ENCODE data around the gene ADCY2.

The ADCY2 gene

DNA sequence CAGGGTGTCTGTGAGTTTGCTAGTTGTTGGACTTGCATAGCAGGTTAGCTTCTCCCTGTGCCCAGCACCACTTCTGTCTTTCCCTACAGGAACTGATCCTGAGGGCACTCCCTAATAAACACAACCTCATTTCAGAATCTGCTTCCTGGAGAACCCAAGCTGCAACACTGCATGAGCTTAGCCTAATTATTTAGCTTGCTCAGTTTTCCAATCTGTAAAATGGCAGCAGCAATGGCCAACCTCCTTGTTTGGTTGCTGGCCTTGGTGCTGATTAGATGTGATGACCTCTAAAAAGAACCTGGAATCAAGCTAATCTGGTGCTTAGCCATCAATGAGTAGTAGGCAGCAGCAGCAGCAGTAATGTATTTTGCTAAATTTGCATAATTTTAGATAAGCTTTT, 133.9 kb downstream of the ADCY2 start (continued):
- TF ChIP-seq, protein P1, sequence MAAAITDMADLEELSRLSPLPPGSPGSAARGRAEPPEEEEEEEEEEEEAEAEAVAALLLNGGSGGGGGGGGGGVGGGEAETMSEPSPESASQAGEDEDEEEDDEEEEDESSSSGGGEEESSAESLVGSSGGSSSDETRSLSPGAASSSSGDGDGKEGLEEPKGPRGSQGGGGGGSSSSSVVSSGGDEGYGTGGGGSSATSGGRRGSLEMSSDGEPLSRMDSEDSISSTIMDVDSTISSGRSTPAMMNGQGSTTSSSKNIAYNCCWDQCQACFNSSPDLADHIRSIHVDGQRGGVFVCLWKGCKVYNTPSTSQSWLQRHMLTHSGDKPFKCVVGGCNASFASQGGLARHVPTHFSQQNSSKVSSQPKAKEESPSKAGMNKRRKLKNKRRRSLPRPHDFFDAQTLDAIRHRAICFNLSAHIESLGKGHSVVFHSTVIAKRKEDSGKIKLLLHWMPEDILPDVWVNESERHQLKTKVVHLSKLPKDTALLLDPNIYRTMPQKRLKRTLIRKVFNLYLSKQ (tag by site-specific recombination; IDR thresholded peaks at IDR 0.05; ENCODE audit: borderline replicate concordance): no peak

DNA sequence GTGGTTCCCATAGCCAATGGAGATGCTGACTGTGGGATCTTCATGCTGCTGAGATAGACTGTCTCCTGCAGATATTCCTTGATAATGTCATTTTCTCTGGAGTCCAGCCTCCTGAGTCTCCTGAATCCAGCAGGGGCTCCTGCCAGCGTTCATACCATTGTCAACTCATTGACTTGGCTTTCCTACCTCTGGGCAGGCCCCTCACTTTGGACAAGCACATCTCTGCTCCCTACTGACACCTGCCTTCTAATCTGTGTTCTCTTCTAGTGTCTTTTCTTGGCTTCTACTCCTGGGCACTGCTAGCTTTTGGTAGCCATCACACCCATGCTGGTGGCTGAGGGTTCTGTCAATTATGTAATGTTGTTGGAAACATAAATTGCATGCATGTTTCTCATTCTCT, 138.0 kb downstream of the ADCY2 start:
- Histone ChIP-seq H3K4me1 (ENCODE audit: control insufficient read depth, insufficient read depth, low read length) (no peaks in the 10 kb centered on the region), H3K27ac (ENCODE audit: extremely low read depth, low read depth, low read length) (no peak overlapping the region), H3K9me3 (ENCODE audit: control insufficient read depth, insufficient read depth, low read depth, low read length) (no peaks in the 10 kb centered on the region), H3K4me3 (ENCODE audit: low read depth, low read length) (no peak overlapping the region), H3K36me3 (ENCODE audit: control insufficient read depth in 2 of 2, insufficient read depth in 1 of 2, low read length in 2 of 2) (no peaks in the 10 kb centered on the region)
- ChIA-PET CTCF (interaction anchor here (0.6 kb wide), 3 partner anchors 10 to 234 kb away, joined by 3 read pairs; no protein-coding TSS in a partner anchor), POLR2A (no interaction called here)
- TF ChIP-seq, protein P2, sequence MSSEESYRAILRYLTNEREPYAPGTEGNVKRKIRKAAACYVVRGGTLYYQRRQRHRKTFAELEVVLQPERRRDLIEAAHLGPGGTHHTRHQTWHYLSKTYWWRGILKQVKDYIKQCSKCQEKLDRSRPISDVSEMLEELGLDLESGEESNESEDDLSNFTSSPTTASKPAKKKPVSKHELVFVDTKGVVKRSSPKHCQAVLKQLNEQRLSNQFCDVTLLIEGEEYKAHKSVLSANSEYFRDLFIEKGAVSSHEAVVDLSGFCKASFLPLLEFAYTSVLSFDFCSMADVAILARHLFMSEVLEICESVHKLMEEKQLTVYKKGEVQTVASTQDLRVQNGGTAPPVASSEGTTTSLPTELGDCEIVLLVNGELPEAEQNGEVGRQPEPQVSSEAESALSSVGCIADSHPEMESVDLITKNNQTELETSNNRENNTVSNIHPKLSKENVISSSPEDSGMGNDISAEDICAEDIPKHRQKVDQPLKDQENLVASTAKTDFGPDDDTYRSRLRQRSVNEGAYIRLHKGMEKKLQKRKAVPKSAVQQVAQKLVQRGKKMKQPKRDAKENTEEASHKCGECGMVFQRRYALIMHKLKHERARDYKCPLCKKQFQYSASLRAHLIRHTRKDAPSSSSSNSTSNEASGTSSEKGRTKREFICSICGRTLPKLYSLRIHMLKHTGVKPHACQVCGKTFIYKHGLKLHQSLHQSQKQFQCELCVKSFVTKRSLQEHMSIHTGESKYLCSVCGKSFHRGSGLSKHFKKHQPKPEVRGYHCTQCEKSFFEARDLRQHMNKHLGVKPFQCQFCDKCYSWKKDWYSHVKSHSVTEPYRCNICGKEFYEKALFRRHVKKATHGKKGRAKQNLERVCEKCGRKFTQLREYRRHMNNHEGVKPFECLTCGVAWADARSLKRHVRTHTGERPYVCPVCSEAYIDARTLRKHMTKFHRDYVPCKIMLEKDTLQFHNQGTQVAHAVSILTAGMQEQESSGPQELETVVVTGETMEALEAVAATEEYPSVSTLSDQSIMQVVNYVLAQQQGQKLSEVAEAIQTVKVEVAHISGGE (tag by site-specific recombination; conservative IDR thresholded peaks at IDR 0.05; ENCODE audit: low read depth): no peak
- TF ChIP-seq, protein P3, sequence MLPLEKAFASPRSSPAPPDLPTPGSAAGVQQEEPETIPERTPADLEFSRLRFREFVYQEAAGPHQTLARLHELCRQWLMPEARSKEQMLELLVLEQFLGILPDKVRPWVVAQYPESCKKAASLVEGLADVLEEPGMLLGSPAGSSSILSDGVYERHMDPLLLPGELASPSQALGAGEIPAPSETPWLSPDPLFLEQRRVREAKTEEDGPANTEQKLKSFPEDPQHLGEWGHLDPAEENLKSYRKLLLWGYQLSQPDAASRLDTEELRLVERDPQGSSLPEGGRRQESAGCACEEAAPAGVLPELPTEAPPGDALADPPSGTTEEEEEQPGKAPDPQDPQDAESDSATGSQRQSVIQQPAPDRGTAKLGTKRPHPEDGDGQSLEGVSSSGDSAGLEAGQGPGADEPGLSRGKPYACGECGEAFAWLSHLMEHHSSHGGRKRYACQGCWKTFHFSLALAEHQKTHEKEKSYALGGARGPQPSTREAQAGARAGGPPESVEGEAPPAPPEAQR (tag by site-specific recombination; IDR thresholded peaks at IDR 0.05): no peak
- no peak for TF ChIP-seq WT1 (tag by site-specific recombination; IDR thresholded peaks at IDR 0.05)
- no peak for TF ChIP-seq ZNF76 (tag by site-specific recombination; IDR thresholded peaks at IDR 0.05; ENCODE audit: borderline replicate concordance, low read depth)
- TF ChIP-seq, protein P4, sequence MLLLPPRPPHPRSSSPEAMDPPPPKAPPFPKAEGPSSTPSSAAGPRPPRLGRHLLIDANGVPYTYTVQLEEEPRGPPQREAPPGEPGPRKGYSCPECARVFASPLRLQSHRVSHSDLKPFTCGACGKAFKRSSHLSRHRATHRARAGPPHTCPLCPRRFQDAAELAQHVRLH (tag by site-specific recombination; IDR thresholded peaks at IDR 0.05): no peak
- no peak for TF ChIP-seq ZNF521 (tag by site-specific recombination; IDR thresholded peaks at IDR 0.05)
- TF ChIP-seq ZSCAN23 (tag by site-specific recombination; IDR thresholded peaks at IDR 0.05): no peak
- no peak for TF ChIP-seq ZNF658 (tag by site-specific recombination; IDR thresholded peaks at IDR 0.05)
- TF ChIP-seq ZNF423 (tag by site-specific recombination; IDR thresholded peaks at IDR 0.05): no peak
- no peak for TF ChIP-seq SCRT2 (tag by site-specific recombination; IDR thresholded peaks at IDR 0.05)
- TF ChIP-seq ZNF747 (tag by site-specific recombination; IDR thresholded peaks at IDR 0.05): no peak
- TF ChIP-seq TRIM28 (IDR thresholded peaks at IDR 0.05; ENCODE audit: borderline replicate concordance, low read length): no peak
- TF ChIP-seq, protein P5, sequence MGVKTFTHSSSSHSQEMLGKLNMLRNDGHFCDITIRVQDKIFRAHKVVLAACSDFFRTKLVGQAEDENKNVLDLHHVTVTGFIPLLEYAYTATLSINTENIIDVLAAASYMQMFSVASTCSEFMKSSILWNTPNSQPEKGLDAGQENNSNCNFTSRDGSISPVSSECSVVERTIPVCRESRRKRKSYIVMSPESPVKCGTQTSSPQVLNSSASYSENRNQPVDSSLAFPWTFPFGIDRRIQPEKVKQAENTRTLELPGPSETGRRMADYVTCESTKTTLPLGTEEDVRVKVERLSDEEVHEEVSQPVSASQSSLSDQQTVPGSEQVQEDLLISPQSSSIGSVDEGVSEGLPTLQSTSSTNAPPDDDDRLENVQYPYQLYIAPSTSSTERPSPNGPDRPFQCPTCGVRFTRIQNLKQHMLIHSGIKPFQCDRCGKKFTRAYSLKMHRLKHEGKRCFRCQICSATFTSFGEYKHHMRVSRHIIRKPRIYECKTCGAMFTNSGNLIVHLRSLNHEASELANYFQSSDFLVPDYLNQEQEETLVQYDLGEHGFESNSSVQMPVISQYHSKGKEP (tag by site-specific recombination; IDR thresholded peaks at IDR 0.05): no peak

DNA sequence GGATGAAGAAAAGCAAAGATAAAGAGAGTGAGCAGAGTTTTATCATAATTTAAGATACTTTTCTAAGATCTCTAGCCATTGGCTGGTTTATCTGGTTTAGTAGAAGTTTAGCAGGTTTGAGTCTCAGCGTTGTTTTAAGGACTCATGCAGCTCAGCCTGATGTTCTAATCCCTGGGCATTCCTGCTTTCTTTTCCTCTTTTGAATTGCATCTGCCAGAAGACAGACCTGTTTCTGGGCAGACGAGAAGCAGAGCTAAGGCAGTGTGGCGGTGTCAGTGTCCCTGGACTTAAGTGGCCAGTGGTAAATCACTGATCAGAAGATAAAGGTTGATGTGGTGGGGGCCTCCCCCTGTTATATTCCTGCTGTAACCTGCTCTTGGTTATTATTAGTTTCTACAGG, 138.6 kb downstream of the ADCY2 start:
- Histone ChIP-seq H3K9me3 (ENCODE audit: control insufficient read depth, insufficient read depth, low read depth, low read length) (no peaks in the 10 kb centered on the region), H3K36me3 (ENCODE audit: control insufficient read depth in 2 of 2, insufficient read depth in 1 of 2, low read length in 2 of 2) (no peaks in the 10 kb centered on the region), H3K4me3 (ENCODE audit: low read depth, low read length) (no peak overlapping the region), H3K4me1 (ENCODE audit: control insufficient read depth, insufficient read depth, low read length) (no peaks in the 10 kb centered on the region), H3K27ac (ENCODE audit: extremely low read depth, low read depth, low read length) (no peak overlapping the region)
- CTCF ChIA-PET: interaction anchor here (0.6 kb wide), 2 partner anchors 9 to 39 kb away, joined by 3 read pairs; no protein-coding TSS in a partner anchor
- POLR2A ChIA-PET: no interaction called here
- TF ChIP-seq ZNF791 (tag by site-specific recombination; IDR thresholded peaks at IDR 0.05): no peak
- TF ChIP-seq ZNF843 (tag by site-specific recombination; IDR thresholded peaks at IDR 0.05): no peak
- no peak for TF ChIP-seq ZNF248 (tag by site-specific recombination; IDR thresholded peaks at IDR 0.05)
- no peak for TF ChIP-seq ZNF138 (tag by site-specific recombination; IDR thresholded peaks at IDR 0.05; ENCODE audit: borderline replicate concordance)
- no peak for TF ChIP-seq ZNF155 (tag by site-specific recombination; IDR thresholded peaks at IDR 0.05)
- TF ChIP-seq ZNF146 (tag by site-specific recombination; IDR thresholded peaks at IDR 0.05): no peak
- no peak for TF ChIP-seq SP3 (tag by site-specific recombination; IDR thresholded peaks at IDR 0.05)
- TF ChIP-seq ZNF394 (tag by site-specific recombination; IDR thresholded peaks at IDR 0.05; ENCODE audit: borderline replicate concordance): no peak
- TF ChIP-seq FEZF1 (tag by site-specific recombination; IDR thresholded peaks at IDR 0.05): no peak

Data from HEK293 (cell line).